ENCODE data around the gene KRTAP9-3.

GRCh38 chr17:41184480-41184961 is 47.7 kb upstream of the KRTAP9-3 start, which contains the start of gene KRTAP4-1:
- TF ChIP-seq TAF1 (IDR thresholded peaks at IDR 0.05; ENCODE audit: low read depth) (no peak), REST (IDR thresholded peaks at IDR 0.05; ENCODE audit: low read depth) (no peak), EP300 (IDR thresholded peaks at IDR 0.05; ENCODE audit: borderline replicate concordance) (no peak), RAD21 (IDR thresholded peaks at IDR 0.05; ENCODE audit: low read depth) (no peak), MAX (IDR thresholded peaks at IDR 0.05) (no peak)

All from Ishikawa (cell line).